Fibroblast of pulmonary artery (primary cell): ENCODE data around the gene TMOD3.

Experiments
- DNase-seq: peaks from one replicate; pipeline ENCODE4 v3.0.0-alpha.2; 2010; ENCODE audit warnings: low read depth
- H3K4me3 ChIP-seq: replicated peaks from 2 replicates; pipeline ENCODE4 v1.5.1; 2011; ENCODE audit warnings: low read depth, mild to moderate bottlenecking, control low read depth, low read length, moderate library complexity
- TF ChIP-seq, protein P1 (sequence below): IDR thresholded peaks from 2 replicates; pipeline ENCODE4 v1.5.1; 2011; ENCODE audit warnings: mild to moderate bottlenecking, control low read depth, low read length, inconsistent platforms; ENCODE audit errors: missing control alignments

The TMOD3 gene

DNA sequence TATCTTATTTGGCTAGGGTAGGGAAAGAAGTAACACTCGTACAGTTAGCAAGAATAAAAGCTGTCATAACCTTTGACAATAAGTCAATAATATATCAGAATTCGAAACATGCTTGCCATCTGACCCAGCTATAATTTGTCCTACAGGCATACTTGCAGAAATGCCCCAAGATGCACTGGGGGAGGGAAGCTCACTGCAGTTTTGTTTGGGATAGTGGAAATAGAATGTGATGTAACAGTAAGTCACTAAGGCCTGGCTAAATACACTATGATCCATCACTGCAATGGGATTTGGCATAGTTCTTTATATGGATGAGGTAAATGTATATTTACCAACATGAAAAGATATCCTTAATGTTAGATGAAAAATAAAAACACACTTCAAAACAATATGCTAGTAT, 25.5 kb upstream of the TMOD3 start:
- no peak overlapping the region for H3K4me3 ChIP-seq
- TF ChIP-seq, protein P1, sequence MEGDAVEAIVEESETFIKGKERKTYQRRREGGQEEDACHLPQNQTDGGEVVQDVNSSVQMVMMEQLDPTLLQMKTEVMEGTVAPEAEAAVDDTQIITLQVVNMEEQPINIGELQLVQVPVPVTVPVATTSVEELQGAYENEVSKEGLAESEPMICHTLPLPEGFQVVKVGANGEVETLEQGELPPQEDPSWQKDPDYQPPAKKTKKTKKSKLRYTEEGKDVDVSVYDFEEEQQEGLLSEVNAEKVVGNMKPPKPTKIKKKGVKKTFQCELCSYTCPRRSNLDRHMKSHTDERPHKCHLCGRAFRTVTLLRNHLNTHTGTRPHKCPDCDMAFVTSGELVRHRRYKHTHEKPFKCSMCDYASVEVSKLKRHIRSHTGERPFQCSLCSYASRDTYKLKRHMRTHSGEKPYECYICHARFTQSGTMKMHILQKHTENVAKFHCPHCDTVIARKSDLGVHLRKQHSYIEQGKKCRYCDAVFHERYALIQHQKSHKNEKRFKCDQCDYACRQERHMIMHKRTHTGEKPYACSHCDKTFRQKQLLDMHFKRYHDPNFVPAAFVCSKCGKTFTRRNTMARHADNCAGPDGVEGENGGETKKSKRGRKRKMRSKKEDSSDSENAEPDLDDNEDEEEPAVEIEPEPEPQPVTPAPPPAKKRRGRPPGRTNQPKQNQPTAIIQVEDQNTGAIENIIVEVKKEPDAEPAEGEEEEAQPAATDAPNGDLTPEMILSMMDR, result no peak
- no peak for DNase-seq

DNA sequence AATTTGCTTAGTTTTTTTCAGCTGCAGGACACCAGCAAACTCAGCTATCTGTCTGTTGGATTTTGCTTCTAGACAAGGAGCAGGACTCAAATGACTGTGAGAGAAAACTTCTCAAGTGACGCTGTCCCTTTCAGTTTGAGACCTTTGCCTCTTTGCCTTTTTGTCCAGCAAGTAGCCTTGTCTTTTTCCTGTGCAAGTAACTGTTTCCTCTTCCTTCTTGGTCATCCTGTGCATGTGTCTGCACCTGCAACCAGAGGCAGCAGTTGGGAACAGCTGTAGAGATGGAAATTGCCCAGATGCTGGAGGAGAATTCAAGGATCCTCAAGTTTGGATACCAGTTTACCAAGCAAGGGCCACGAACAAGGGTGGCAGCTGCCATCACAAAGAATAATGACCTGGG, 23.3 kb upstream of the TMOD3 start:
- TF ChIP-seq, protein P1, result no peak
- no peak for DNase-seq
- no peak overlapping the region for H3K4me3 ChIP-seq

- TF ChIP-seq, protein P1, result no peak
- H3K4me3 ChIP-seq, result no peak overlapping the region
- DNase-seq, result no peak
Measured at GRCh38 chr15:51809457-51809856, 20.0 kb upstream of the TMOD3 start.

GRCh38 chr15:51812598-51812997, 16.9 kb upstream of the TMOD3 start:
- TF ChIP-seq, protein P1, result no peak
- H3K4me3 ChIP-seq, result no peak overlapping the region
- DNase-seq, result no peak

DNA sequence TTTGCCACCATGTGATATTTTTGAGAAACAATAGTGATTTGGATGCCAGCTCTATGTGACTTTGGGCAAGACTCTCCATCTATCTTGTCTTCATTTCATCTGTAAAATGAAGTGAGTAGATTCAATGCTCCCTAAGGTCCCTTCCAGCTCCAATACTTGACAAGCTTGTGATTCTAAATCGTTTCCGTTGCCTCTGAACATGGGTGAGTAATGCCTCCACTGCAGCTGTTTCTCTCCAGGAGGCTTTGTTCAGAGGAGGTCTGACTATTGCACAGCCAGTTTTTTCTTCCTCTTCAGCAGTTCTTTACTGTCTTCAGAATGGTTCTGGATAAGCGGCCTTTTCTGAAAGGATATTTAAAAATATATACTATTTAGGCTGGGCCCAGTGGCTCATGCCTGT, 14.8 kb upstream of the TMOD3 start:
- TF ChIP-seq, protein P1, result no peak
- no peak overlapping the region for H3K4me3 ChIP-seq
- DNase-seq, result no peak

DNA sequence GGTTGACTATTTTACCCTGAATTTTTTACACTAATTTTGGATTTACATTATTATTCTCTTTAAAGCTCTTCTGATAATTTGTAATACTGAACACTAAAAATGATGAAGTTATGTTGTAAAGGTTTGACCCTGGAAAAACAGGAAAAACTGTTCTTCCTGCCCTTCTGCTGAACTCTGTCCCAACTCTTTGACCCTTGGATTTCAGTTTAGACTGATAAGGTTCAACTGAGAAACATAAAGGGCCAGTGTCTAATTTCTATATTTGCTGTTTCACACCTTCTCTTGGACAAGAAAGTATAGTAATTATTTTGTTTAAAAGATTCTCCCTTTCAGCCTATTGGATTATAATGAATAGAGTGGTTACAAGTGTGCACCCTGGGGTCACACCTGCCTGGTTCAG, 12.8 kb upstream of the TMOD3 start:
- H3K4me3 ChIP-seq, result no peak overlapping the region
- TF ChIP-seq, protein P1, result no peak
- DNase-seq, result no peak

DNA sequence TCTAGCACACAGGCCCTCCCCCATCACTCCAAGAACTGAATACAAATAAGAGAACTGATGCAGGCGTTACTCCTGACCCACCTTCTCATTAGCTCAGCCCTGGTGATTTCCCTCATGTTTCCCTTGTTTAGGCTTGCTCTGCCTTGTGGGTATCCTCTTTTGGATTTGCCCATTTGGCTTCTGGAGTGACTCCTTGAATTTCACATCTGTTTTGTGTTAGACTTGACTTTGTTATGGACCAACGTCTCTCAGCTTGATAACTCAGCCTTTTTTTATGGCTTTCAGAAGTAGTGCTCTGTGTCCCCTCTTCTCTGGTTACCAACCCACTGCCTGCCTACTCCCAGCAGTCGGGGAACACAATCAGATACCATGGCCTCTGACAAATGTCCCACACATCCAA, 11.3 kb upstream of the TMOD3 start:
- TF ChIP-seq, protein P1, result no peak
- no peak for DNase-seq
- H3K4me3 ChIP-seq, result no peak overlapping the region
